NT2/D1 (cell line): ENCODE measurements around the gene CPM.
"Not testable (repeated sequence)": the region's sequence is repeated elsewhere in the genome, so short reads cannot be mapped to it uniquely, and the experiment has no call there.

ENCODE experiments used
- SUZ12 ChIP-seq: IDR thresholded peaks from 2 replicates; pipeline ENCODE4 v1.6.1; 2011; ENCODE audit not compliant: insufficient read length, insufficient read depth; ENCODE audit errors: extremely low read depth
- YY1 ChIP-seq: IDR thresholded peaks from 2 replicates; pipeline ENCODE4 v1.6.1; 2011; ENCODE audit not compliant: insufficient read length, insufficient read depth
- ZNF274 ChIP-seq: IDR thresholded peaks from 2 replicates; pipeline ENCODE4 v1.6.1; 2011; ENCODE audit warnings: mild to moderate bottlenecking, low read depth, low read length

DNA sequence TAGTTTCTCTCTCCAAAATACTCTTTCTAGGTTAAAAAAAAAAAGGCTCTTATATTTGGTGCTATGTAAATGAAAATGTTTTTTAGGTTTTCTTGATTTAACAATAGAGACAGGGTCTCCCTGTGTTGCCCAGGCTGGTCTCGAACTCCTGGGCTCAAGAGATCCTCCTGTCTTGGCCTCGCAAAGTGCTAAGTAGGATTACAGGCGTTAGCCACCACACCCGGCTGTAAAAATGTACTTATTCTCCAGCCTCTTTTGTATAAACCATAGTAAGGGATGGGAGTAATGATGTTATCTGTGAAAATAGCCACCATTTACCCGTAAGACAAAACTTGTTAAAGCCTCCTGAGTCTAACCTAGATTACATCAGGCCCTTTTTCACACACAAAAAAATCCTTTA lies 91.8 kb downstream of the CPM start:
- TF ChIP-seq YY1, ZNF274, SUZ12: not testable (repeated sequence)
